Common myeloid progenitor, CD34-positive (primary cell): ENCODE measurements around the gene ACTG1.

Source experiments
- CTCF ChIA-PET: fragments of 350-600 bp; sonication (Branson Sonifier 250); formaldehyde crosslinking; loops from one replicate; lab custom pipeline; 2021; ENCODE audit warnings: antibody characterized with exemption; lab: Charles Lee
- POLR2A ChIA-PET: fragments of 350-600 bp; sonication (Branson Sonifier 250); formaldehyde crosslinking; loops from one replicate; lab custom pipeline; 2021; ENCODE audit warnings: antibody characterized with exemption; lab: Charles Lee
- DNase-seq, 3 donors: peaks; one replicate each; pipeline versions ENCODE4 v3.0.0 to v3.0.0-alpha.2; 2013
- H3K27ac ChIP-seq, 2 experiments: 1 replicate in 1 of 2; 2 replicates in 1 of 2; pipeline ENCODE4 v1.7.0; 2013; ENCODE audit warnings: inconsistent platforms in 2 of 2, low read length in 2 of 2, mild to moderate bottlenecking in 2 of 2, low read depth in 1 of 2, moderate library complexity in 1 of 2; ENCODE audit not compliant: severe bottlenecking in 2 of 2, insufficient read depth in 1 of 2, poor library complexity in 1 of 2
- H3K27me3 ChIP-seq, 5 experiments: replicated peaks in 2 of 5; 1 replicate in 3 of 5; 2 replicates in 2 of 5; pipeline versions ENCODE4 v1.6.1 to v1.7.0; 2013; ENCODE audit warnings: low read length in 4 of 5, mild to moderate bottlenecking in 2 of 5, moderate library complexity in 2 of 5, inconsistent platforms in 1 of 5; ENCODE audit not compliant: insufficient read depth in 5 of 5, control insufficient read depth in 4 of 5
- H3K36me3 ChIP-seq, 4 experiments: 1 replicate in 2 of 4; 2 replicates in 2 of 4; pipeline versions ENCODE4 v1.6.1 to v1.7.0; 2013; ENCODE audit warnings: low read length in 3 of 4, control low read depth in 1 of 4, mild to moderate bottlenecking in 1 of 4; ENCODE audit not compliant: control insufficient read depth in 4 of 4, insufficient read depth in 4 of 4
- H3K4me1 ChIP-seq, 4 experiments: 1 replicate in 3 of 4; 2 replicates in 1 of 4; pipeline versions ENCODE4 v1.6.1 to v1.7.1; 2013; ENCODE audit warnings: low read length in 3 of 4, mild to moderate bottlenecking in 3 of 4, control low read depth in 1 of 4, inconsistent platforms in 1 of 4, moderate library complexity in 1 of 4; ENCODE audit not compliant: control insufficient read depth in 4 of 4, insufficient read depth in 4 of 4; ENCODE audit errors: control extremely low read depth in 1 of 4
- H3K4me3 ChIP-seq, 7 experiments: 1 replicate in 4 of 7; 2 replicates in 3 of 7; pipeline versions ENCODE4 v1.5.1 to v1.7.0; 2013; ENCODE audit warnings: mild to moderate bottlenecking in 7 of 7, low read length in 6 of 7, moderate library complexity in 6 of 7, inconsistent platforms in 2 of 7, low read depth in 2 of 7, control low read depth in 1 of 7; ENCODE audit not compliant: insufficient read depth in 4 of 7, control insufficient read depth in 1 of 7; ENCODE audit errors: extremely low read depth in 1 of 7
- H3K9me3 ChIP-seq, 5 experiments: 1 replicate in 4 of 5; 2 replicates in 1 of 5; pipeline versions ENCODE4 v1.6.1 to v1.7.1; 2013; ENCODE audit warnings: low read length in 4 of 5, mild to moderate bottlenecking in 2 of 5, inconsistent platforms in 1 of 5, low read depth in 1 of 5, moderate library complexity in 1 of 5; ENCODE audit not compliant: control insufficient read depth in 4 of 5, insufficient read depth in 2 of 5; ENCODE audit errors: control extremely low read depth in 1 of 5
- WGBS: methylation state at CpG from one replicate; pipeline ENCODE4 v1.1.5; 2013; ENCODE audit not compliant: insufficient coverage; 5-methylcytosine and 5-hydroxymethylcytosine counted together

ACTG1 gene

GRCh38 chr17:81499601-81499970 is 13.0 kb downstream of the ACTG1 start:
- ChIA-PET CTCF (interaction anchor here (1.3 kb wide), 1 partner anchor 131 kb away, joined by 3 read pairs; no protein-coding TSS in a partner anchor), POLR2A (interaction anchor here (0.6 kb wide), 1 partner anchor 211 kb away, joined by 3 read pairs; no protein-coding TSS in a partner anchor)
- no peak overlapping the region for H3K4me3 ChIP-seq
- no peak for DNase-seq
- no peaks in the 10 kb centered on the region for H3K9me3 ChIP-seq
- 95% methylated on average over 9 of the region's 12 CpGs for WGBS
- no peak overlapping the region for H3K27ac ChIP-seq
- peaks cover 0 to 2% (median 0%) of the 10 kb centered on the region in 4 experiments for H3K4me1 ChIP-seq
- H3K27me3 ChIP-seq = peaks cover 0 to 2% (median 0%) of the 10 kb centered on the region in 5 experiments
- H3K36me3 ChIP-seq = no peaks in the 10 kb centered on the region

DNA sequence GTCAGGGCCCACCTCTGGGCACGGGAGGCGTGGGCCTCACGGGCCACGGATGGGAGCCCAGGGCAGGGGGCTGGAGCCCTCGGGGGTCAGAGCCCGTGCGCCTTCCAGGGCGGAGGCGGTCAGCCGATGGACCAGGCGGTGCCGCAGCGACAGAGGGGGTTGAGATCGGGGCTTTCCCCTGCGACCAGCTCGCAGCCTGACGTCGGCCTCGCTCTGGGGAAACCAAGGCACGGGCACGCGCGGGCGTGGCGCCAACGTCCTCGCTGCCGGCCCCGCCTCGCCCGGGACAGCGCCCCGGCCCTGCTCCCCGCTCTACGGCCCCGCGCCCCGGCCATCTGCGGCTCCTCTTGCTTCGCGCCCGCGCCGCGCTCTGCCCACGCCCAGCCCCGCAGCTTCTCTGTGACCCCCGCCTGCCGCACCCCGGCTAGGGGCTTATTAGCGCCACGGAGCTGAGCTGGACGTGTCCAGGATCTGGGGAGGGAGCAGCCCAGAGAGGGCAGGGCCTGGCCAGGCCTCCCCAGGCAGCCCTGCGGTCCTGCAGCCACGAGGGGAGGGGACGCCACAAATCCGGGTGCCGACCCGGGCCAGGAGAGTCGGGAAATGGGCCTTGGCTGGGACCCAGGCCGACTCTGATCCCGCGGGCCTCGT is 13.5 kb downstream of the ACTG1 start:
- H3K36me3 ChIP-seq = no peaks in the 10 kb centered on the region
- H3K9me3 ChIP-seq = no peaks in the 10 kb centered on the region
- H3K4me3 ChIP-seq = no peak overlapping the region
- no peak overlapping the region for H3K27ac ChIP-seq
- no peaks in the 10 kb centered on the region for H3K4me1 ChIP-seq
- 68% methylated on average over 46 of the region's 64 CpGs for WGBS
- CTCF ChIA-PET = interaction anchor here (1.2 to 1.3 kb wide), 2 partner anchors 12 to 131 kb away, joined by 3 read pairs; no protein-coding TSS in a partner anchor
- POLR2A ChIA-PET = interaction anchor here (0.6 to 1.7 kb wide), 3 partner anchors 11 to 211 kb away, joined by 3 to 6 read pairs (median 3); no protein-coding TSS in a partner anchor
- no peak for DNase-seq
- H3K27me3 ChIP-seq = peaks cover 0 to 2% (median 0%) of the 10 kb centered on the region in 5 experiments

DNA sequence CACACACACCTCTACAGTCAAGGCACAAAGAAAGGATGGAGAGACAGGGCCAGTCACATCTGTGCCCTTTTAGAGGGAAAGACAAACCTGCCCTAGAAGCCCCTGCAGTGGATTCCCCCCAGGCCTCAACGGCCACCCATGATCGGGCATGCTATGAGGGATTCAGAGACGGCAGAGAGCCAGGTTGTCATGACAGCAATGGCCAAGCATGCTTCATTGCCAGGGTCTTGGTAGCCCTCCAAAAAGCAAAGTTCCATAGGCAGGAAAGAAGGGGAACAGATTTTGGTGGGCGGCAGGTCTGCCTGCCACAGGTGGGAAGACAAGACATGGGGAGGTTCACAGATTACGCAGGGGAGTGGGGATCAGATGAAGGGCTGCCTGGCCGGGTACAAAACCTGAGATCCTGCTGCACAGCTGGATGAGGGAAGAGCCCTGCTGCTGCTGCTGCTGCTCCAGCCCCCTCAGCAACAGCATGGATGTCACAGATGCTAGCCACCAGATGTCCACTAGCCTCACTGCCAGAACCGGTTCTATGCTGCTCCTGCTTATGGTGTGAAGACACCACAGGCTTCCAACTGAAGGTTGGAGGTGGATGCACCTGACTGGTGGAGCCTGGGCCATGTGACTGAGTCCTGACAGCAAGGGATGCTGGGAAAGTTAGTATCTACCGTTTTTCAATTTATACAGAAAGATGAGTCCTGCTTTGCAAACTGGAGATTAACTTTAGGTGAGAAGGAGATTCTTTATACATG is 17.8 kb downstream of the ACTG1 start:
- WGBS = 76% methylated on average over 6 of the region's 8 CpGs
- CTCF ChIA-PET = no interaction called here
- DNase-seq = no peak
- Histone ChIP-seq H3K27me3 (peaks cover 0 to 2% (median 0%) of the 10 kb centered on the region in 5 experiments), H3K36me3 (no peaks in the 10 kb centered on the region), H3K4me1 (peaks cover 0 to 13% (median 9%) of the 10 kb centered on the region in 4 experiments), H3K9me3 (no peaks in the 10 kb centered on the region), H3K4me3 (no peak overlapping the region), H3K27ac (no peak overlapping the region)
- POLR2A ChIA-PET = no interaction called here

DNA sequence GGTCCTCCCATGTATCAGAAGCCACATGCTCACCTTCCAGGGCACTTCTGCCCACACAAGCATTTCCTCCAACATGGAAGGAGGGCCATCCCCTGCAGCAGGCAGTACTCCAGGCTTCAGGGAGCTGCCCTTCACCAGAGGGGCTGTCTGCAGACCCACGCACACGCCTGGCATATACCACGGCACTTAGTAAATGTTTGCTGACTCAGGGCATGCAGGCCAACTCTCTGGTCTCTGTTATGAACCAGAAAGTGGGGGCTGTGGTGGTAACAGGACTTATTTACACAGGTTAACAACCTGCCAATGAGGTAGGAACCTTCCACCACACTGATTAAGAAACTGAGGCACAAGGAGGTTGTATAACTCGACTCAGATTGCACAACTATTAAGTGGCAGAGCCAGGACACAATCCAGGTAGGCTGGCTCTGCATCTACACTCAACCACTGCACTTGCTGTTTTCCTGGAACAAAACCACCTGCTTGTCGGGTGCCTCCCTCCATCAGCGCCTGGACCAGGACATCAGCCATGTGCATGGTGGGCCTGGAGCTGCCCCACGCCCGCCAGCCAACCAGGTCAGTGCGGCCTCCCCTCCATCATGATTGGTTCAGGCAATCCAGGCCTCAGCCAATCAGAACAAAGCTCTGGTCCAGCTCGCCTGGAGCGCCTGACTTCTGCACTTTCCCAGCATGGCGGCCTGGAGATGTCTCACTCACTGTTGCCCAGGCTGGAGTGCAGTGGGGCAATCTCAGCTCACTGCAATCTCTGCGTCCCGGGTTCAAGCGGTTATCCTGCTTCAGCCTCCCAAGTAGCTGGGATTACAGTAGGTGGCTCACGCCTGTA is 19.2 kb downstream of the ACTG1 start:
- Histone ChIP-seq H3K4me1 (peaks cover 0 to 23% (median 15%) of the 10 kb centered on the region in 4 experiments), H3K27ac (no peak overlapping the region), H3K9me3 (no peaks in the 10 kb centered on the region), H3K4me3 (no peak overlapping the region), H3K27me3 (peaks cover 0 to 2% (median 0%) of the 10 kb centered on the region in 5 experiments), H3K36me3 (no peaks in the 10 kb centered on the region)
- DNase-seq = no peak
- WGBS = 94% methylated on average over 16 of the region's 16 CpGs
- POLR2A ChIA-PET = no interaction called here
- CTCF ChIA-PET = interaction anchor here (0.9 to 1.8 kb wide), 2 partner anchors 16 to 238 kb away, joined by 3 to 5 read pairs; no protein-coding TSS in a partner anchor

GRCh38 chr17:81492706-81493105 is 19.9 kb downstream of the ACTG1 start:
- H3K27me3 ChIP-seq = peaks cover 0 to 2% (median 0%) of the 10 kb centered on the region in 5 experiments
- CTCF ChIA-PET = interaction anchor here (1.8 kb wide), 1 partner anchor 17 kb away, joined by 5 read pairs; no protein-coding TSS in a partner anchor
- H3K4me1 ChIP-seq = peaks cover 0 to 30% (median 22%) of the 10 kb centered on the region in 4 experiments
- WGBS = 92% methylated on average over 3 of the region's 9 CpGs
- no peak for DNase-seq
- no peak overlapping the region for H3K4me3 ChIP-seq
- no peaks in the 10 kb centered on the region for H3K36me3 ChIP-seq
- no peak overlapping the region for H3K27ac ChIP-seq
- POLR2A ChIA-PET = no interaction called here
- no peaks in the 10 kb centered on the region for H3K9me3 ChIP-seq

GRCh38 chr17:81492202-81492601 is 20.4 kb downstream of the ACTG1 start:
- ChIA-PET CTCF (interaction anchor here (0.7 to 1.8 kb wide), 2 partner anchors 9 to 17 kb away, joined by 3 to 5 read pairs; no protein-coding TSS in a partner anchor), POLR2A (interaction anchor here (1.0 kb wide), 1 partner anchor 26 kb away, joined by 3 read pairs; no protein-coding TSS in a partner anchor)
- DNase-seq = no peak
- H3K27me3 ChIP-seq = peaks cover 0 to 2% (median 0%) of the 10 kb centered on the region in 5 experiments
- H3K4me1 ChIP-seq = peaks cover 0 to 35% (median 27%) of the 10 kb centered on the region in 4 experiments
- no peak overlapping the region for H3K27ac ChIP-seq
- no peaks in the 10 kb centered on the region for H3K36me3 ChIP-seq
- no peaks in the 10 kb centered on the region for H3K9me3 ChIP-seq
- no peak overlapping the region for H3K4me3 ChIP-seq
- 91% methylated on average over 14 of the region's 18 CpGs for WGBS
